B cell (primary cell): ENCODE measurements around the gene CEP128. TPM values are rescaled to one million over a fixed set of nuclear protein-coding genes. Genes with fewer than 3 reads are reported as not detected.

Experiments used
- ATAC-seq: fragments of 200-7000 bp; cut with Tn5 transposase; one replicate; pipeline ENCODE4 v1.10.0; 2021; ENCODE audit warnings: low read depth, mild to moderate bottlenecking, moderate number of reproducible peaks, moderate library complexity
- CTCF ChIA-PET: fragments of 350-600 bp; sonication (Branson Sonifier 250); formaldehyde crosslinking; loops from one replicate; lab custom pipeline; 2021; ENCODE audit warnings: antibody characterized with exemption, inconsistent platforms; lab: Charles Lee
- POLR2A ChIA-PET: fragments of 350-600 bp; sonication (Branson Sonifier 250); formaldehyde crosslinking; loops from one replicate; lab custom pipeline; 2021; ENCODE audit warnings: antibody characterized with exemption; lab: Charles Lee
- DNase-seq: peaks from one replicate; pipeline ENCODE4 v3.0.0; 2013
- H2AFZ ChIP-seq: 2 replicates; pipeline ENCODE4 v1.6.1; 2012; ENCODE audit warnings: mild to moderate bottlenecking, low read depth, low read length; ENCODE audit not compliant: insufficient read depth, poor library complexity, severe bottlenecking
- H3K27ac ChIP-seq, 2 donors: 1 replicate in 1 of 2; 2 replicates in 1 of 2; pipeline ENCODE4 v1.5.1; 2012 to 2013; ENCODE audit warnings: low read length in 2 of 2, mild to moderate bottlenecking in 2 of 2, moderate library complexity in 1 of 2
- H3K27me3 ChIP-seq, 4 experiments: fragments of 200-600 bp in 1 of 4; sonication (generic) in 1 of 4; replicated peaks in 1 of 4; 1 replicate in 2 of 4; 2 replicates in 2 of 4; pipeline versions ENCODE4 v1.6.1 to v1.7.0; 2013 to 2016; ENCODE audit warnings: low read length in 3 of 4, mild to moderate bottlenecking in 2 of 4, mixed read lengths in 1 of 4, moderate library complexity in 1 of 4; ENCODE audit not compliant: insufficient read depth in 4 of 4, control insufficient read depth in 3 of 4; ENCODE audit errors: control extremely low read depth in 1 of 4
- H3K36me3 ChIP-seq, 2 experiments: replicated peaks in 1 of 2; 1 replicate in 1 of 2; 2 replicates in 1 of 2; pipeline versions ENCODE4 v1.6.1 to v1.7.1; 2013; ENCODE audit warnings: low read length in 1 of 2; ENCODE audit not compliant: insufficient read depth in 2 of 2, control insufficient read depth in 1 of 2; ENCODE audit errors: control extremely low read depth in 1 of 2, extremely low read depth in 1 of 2
- H3K4me1 ChIP-seq, 2 donors: fragments of 200-600 bp in 1 of 2; sonication (generic) in 1 of 2; 1 replicate in 1 of 2; 2 replicates in 1 of 2; pipeline versions ENCODE4 v1.5.1 to v1.6.1; 2013 to 2017; ENCODE audit warnings: low read length in 2 of 2; ENCODE audit not compliant: control insufficient read depth in 2 of 2, insufficient read depth in 2 of 2
- H3K4me2 ChIP-seq: replicated peaks from 2 replicates; pipeline ENCODE3; 2012; ENCODE audit warnings: mild to moderate bottlenecking, low read depth, low read length; ENCODE audit not compliant: poor library complexity, severe bottlenecking
- H3K4me3 ChIP-seq, 5 experiments: fragments of 200-600 bp in 1 of 5; sonication (generic) in 1 of 5; 1 replicate in 3 of 5; 2 replicates in 2 of 5; pipeline versions ENCODE4 v1.5.1 to v1.7.0; 2011 to 2016; ENCODE audit warnings: low read length in 4 of 5, mild to moderate bottlenecking in 4 of 5, low read depth in 2 of 5, control low read depth in 1 of 5, moderate library complexity in 1 of 5; ENCODE audit not compliant: insufficient read depth in 1 of 5; ENCODE audit errors: control extremely low read depth in 1 of 5, extremely low read depth in 1 of 5
- H3K79me2 ChIP-seq: fragments of 200-600 bp; sonication (generic); one replicate; pipeline ENCODE4 v1.6.0; 2016; ENCODE audit warnings: low read length; ENCODE audit not compliant: control insufficient read depth, insufficient read depth
- H3K9ac ChIP-seq: fragments of 200-600 bp; sonication (generic); 2 replicates; pipeline ENCODE4 v1.6.1; 2017; ENCODE audit warnings: mild to moderate bottlenecking, low read length, moderate library complexity
- H3K9me3 ChIP-seq, 3 donors: one replicate each; pipeline versions ENCODE4 v1.6.1 to v1.7.1; 2013; ENCODE audit warnings: low read length in 2 of 3; ENCODE audit not compliant: control insufficient read depth in 2 of 3, insufficient read depth in 1 of 3; ENCODE audit errors: control extremely low read depth in 1 of 3
- H4K20me1 ChIP-seq: 2 replicates; pipeline ENCODE4 v1.6.0; 2012; ENCODE audit warnings: mild to moderate bottlenecking, low read length; ENCODE audit not compliant: insufficient read depth, control insufficient read depth, poor library complexity, severe bottlenecking
- H3K27ac Mint-ChIP-seq: one replicate; pipeline ENCODE4 v1.8.0; 2021; ENCODE audit warnings: mixed read lengths
- H3K27me3 Mint-ChIP-seq: one replicate; pipeline ENCODE4 v1.8.0; 2021; ENCODE audit warnings: mixed read lengths
- H3K4me1 Mint-ChIP-seq: one replicate; pipeline ENCODE4 v1.8.0; 2021; ENCODE audit warnings: mixed read lengths
- H3K4me3 Mint-ChIP-seq: one replicate; pipeline ENCODE4 v1.8.0; 2021; ENCODE audit warnings: mixed read lengths
- H3K9me3 Mint-ChIP-seq: one replicate; pipeline ENCODE4 v1.8.0; 2022; ENCODE audit warnings: mixed read lengths; ENCODE audit not compliant: insufficient read depth
- EZH2 ChIP-seq: IDR thresholded peaks from 2 replicates; pipeline ENCODE4 v1.6.1; 2012; ENCODE audit warnings: borderline replicate concordance, low read depth, mild to moderate bottlenecking, moderate library complexity, low read length; ENCODE audit not compliant: insufficient read depth, poor library complexity, severe bottlenecking
- WGBS: methylation state at CpG from one replicate; pipeline ENCODE4 v1.1.5; 2013; ENCODE audit warnings: missing lambda C conversion rate; ENCODE audit not compliant: insufficient coverage; 5-methylcytosine and 5-hydroxymethylcytosine counted together
- intact Hi-C: fragments of 100-400 bp; cut with micrococcal nuclease; formaldehyde crosslinking; loops from one replicate; pipeline ENCODE4 v1.10.0; 2022
- polyA plus RNA-seq: library from polyadenylated mRNA; depleted of rRNA; stranded (reverse); fragments of >200 nt; gene quantifications from 2 replicates; pipeline ENCODE4 v1.2.3, GENCODE V29; 2012
- total RNA-seq, 2 donors: library from RNA; stranded (reverse); fragments of 120-200 nt in 1 of 2; gene quantifications; 1 replicate in 1 of 2; 2 replicates in 1 of 2; pipeline versions ENCODE4 v1.2.3 to v1.2.4, GENCODE V29; 2013 to 2022
- TF ChIP-seq, protein P1 (sequence below): fragments of 200-600 bp; IDR thresholded peaks from one replicate; pipeline ENCODE4 v1.8.0; 2022; ENCODE audit warnings: antibody characterized with exemption, mild to moderate bottlenecking

The CEP128 gene
- total and polyA plus RNA-seq, 2 donors (not counting 1 experiment from before 2014, with no cell fraction given) = 1.1 to 31.6 TPM

DNA sequence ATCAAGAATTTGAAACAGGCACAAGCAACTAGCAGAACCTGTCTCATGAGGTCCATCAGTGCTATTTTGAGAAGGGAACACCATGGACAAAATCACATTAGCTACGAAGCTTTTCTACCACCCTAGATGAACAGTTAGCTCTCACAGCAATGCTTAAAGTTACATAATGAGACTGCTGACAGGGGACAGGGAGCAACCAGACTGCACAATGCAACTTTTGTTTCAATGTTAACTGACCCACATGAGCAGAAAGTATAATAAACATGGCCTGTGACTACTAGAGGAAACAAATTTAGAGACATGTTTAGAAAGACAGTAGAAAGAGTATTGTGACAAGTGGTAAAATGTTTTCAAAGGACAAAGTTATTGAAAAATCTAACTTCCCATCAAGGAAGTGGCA, 282.8 kb downstream of the CEP128 start:
- no peak overlapping the region for H3K4me2 ChIP-seq
- H3K9ac ChIP-seq = no peak overlapping the region
- no peaks in the 10 kb centered on the region for H4K20me1 ChIP-seq
- no peaks in the 10 kb centered on the region for H3K27me3 ChIP-seq
- ChIA-PET CTCF (no interaction called here), POLR2A (no interaction called here)
- intact Hi-C loops = no loop called here
- Mint-ChIP-seq H3K27me3 (no peaks in the 10 kb centered on the region), H3K4me3 (no peak overlapping the region), H3K4me1 (no peaks in the 10 kb centered on the region), H3K27ac (no peak overlapping the region), H3K9me3 (no peaks in the 10 kb centered on the region)
- ATAC-seq = no peak
- H2AFZ ChIP-seq = no peak overlapping the region
- no peaks in the 10 kb centered on the region for H3K4me1 ChIP-seq
- no peak for TF ChIP-seq EZH2
- TF ChIP-seq, protein P1, sequence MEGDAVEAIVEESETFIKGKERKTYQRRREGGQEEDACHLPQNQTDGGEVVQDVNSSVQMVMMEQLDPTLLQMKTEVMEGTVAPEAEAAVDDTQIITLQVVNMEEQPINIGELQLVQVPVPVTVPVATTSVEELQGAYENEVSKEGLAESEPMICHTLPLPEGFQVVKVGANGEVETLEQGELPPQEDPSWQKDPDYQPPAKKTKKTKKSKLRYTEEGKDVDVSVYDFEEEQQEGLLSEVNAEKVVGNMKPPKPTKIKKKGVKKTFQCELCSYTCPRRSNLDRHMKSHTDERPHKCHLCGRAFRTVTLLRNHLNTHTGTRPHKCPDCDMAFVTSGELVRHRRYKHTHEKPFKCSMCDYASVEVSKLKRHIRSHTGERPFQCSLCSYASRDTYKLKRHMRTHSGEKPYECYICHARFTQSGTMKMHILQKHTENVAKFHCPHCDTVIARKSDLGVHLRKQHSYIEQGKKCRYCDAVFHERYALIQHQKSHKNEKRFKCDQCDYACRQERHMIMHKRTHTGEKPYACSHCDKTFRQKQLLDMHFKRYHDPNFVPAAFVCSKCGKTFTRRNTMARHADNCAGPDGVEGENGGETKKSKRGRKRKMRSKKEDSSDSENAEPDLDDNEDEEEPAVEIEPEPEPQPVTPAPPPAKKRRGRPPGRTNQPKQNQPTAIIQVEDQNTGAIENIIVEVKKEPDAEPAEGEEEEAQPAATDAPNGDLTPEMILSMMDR = no peak
- DNase-seq = no peak
- H3K27ac ChIP-seq = no peak overlapping the region
- no CpG with 5 or more reads among the region's 1 CpG for WGBS
- H3K79me2 ChIP-seq = no peaks in the 10 kb centered on the region
- H3K4me3 ChIP-seq = no peak overlapping the region
- no peaks in the 10 kb centered on the region for H3K36me3 ChIP-seq
- no peaks in the 10 kb centered on the region for H3K9me3 ChIP-seq

DNA sequence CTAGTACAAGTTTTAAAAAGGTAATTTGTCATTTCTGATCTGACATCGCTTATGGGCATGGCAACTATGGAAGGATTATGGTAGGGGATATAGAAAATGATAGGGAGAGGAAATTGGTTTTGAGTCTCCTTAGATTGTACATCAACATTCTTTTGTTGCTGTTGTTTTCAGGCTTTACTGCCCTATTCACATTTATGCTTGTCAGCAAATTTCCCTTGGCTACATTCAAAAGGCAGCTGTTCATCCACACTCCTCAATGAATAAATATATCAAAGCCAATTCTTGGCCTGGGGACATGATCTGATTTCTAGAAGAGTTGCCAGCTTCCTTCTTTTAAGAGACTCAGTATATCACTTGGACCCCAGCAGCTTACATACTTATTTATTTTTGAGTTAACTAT, 283.4 kb downstream of the CEP128 start:
- CTCF ChIA-PET = no interaction called here
- Histone ChIP-seq H3K4me2 (no peak overlapping the region), H4K20me1 (no peaks in the 10 kb centered on the region), H3K9ac (no peak overlapping the region), H2AFZ (no peak overlapping the region), H3K27me3 (no peaks in the 10 kb centered on the region), H3K36me3 (no peaks in the 10 kb centered on the region), H3K4me1 (no peaks in the 10 kb centered on the region), H3K27ac (no peak overlapping the region), H3K79me2 (no peaks in the 10 kb centered on the region), H3K4me3 (no peak overlapping the region), H3K9me3 (no peaks in the 10 kb centered on the region)
- Mint-ChIP-seq H3K27me3 (no peaks in the 10 kb centered on the region), H3K4me1 (no peaks in the 10 kb centered on the region), H3K27ac (no peak overlapping the region), H3K4me3 (no peak overlapping the region), H3K9me3 (no peaks in the 10 kb centered on the region)
- WGBS = 100% methylated on average over 1 of the region's 1 CpG
- POLR2A ChIA-PET = no interaction called here
- intact Hi-C loops = no loop called here
- TF ChIP-seq EZH2 = no peak
- TF ChIP-seq, protein P1 = no peak
- DNase-seq = no peak
- no peak for ATAC-seq
